Measurements from ENCODE around the gene SPNS1. TPM values are rescaled to one million over a fixed set of nuclear protein-coding genes. Genes with fewer than 3 reads are reported as not detected.

Gene SPNS1
- total RNA-seq, 1 donor from 2014 or later, result 11.6 TPM

- DNase-seq (ENCODE audit: low spot score), result no peak
- H4K20me1 ChIP-seq (ENCODE audit: low read depth), result no peaks in the 10 kb centered on the region
- H3K9me3 Mint-ChIP-seq, result no peaks in the 10 kb centered on the region
- H3K4me3 Mint-ChIP-seq, result no peak overlapping the region
- no peaks in the 10 kb centered on the region for H3K79me2 ChIP-seq (ENCODE audit: low read depth)
- no peaks in the 10 kb centered on the region for H3K36me3 ChIP-seq
- no peaks in the 10 kb centered on the region for H3F3A ChIP-seq (ENCODE audit: low read depth)
- H3K36me3 Mint-ChIP-seq, result peaks cover 8% of the 10 kb centered on the region
- no peaks in the 10 kb centered on the region for H3K9me3 ChIP-seq (ENCODE audit: low read depth)
- no peak overlapping the region for H3K9ac ChIP-seq
- no peak overlapping the region for H3K27ac ChIP-seq
- peaks cover 1% of the 10 kb centered on the region for H3K27me3 Mint-ChIP-seq (ENCODE audit: insufficient read depth, low read depth)
- H3K4me3 ChIP-seq, result no peak overlapping the region
- no peaks in the 10 kb centered on the region for H3K4me1 Mint-ChIP-seq
- TF ChIP-seq EZH2phosphoT487 (IDR thresholded peaks at IDR 0.05) (no peak), CTCF (IDR thresholded peaks at IDR 0.05) (no peak), EZH2 (IDR thresholded peaks at IDR 0.05) (no peak)
- no peak overlapping the region for H3K27ac Mint-ChIP-seq
- no peaks in the 10 kb centered on the region for H3K4me1 ChIP-seq
- H3K27me3 ChIP-seq, result no peaks in the 10 kb centered on the region
- no peak overlapping the region for H2AFZ ChIP-seq (replicated peaks)
- H3K4me2 ChIP-seq, result no peak overlapping the region
Measured at GRCh38 chr16:28983644-28984043, 9.1 kb downstream of the SPNS1 start.

- no peaks in the 10 kb centered on the region for H3K4me1 ChIP-seq
- H3F3A ChIP-seq (ENCODE audit: low read depth), result no peaks in the 10 kb centered on the region
- H3K79me2 ChIP-seq (ENCODE audit: low read depth), result no peaks in the 10 kb centered on the region
- H2AFZ ChIP-seq (replicated peaks), result no peak overlapping the region
- Mint-ChIP-seq H3K4me1 (no peaks in the 10 kb centered on the region), H3K27ac (no peak overlapping the region), H3K4me3 (no peak overlapping the region), H3K36me3 (peaks cover 8% of the 10 kb centered on the region), H3K9me3 (no peaks in the 10 kb centered on the region), H3K27me3 (ENCODE audit: insufficient read depth, low read depth) (peaks cover 2% of the 10 kb centered on the region)
- H4K20me1 ChIP-seq (ENCODE audit: low read depth), result no peaks in the 10 kb centered on the region
- no peak overlapping the region for H3K4me3 ChIP-seq
- H3K27me3 ChIP-seq, result no peaks in the 10 kb centered on the region
- H3K4me2 ChIP-seq, result no peak overlapping the region
- no peak overlapping the region for H3K9ac ChIP-seq
- no peak for DNase-seq (ENCODE audit: low spot score)
- H3K27ac ChIP-seq, result no peak overlapping the region
- no peaks in the 10 kb centered on the region for H3K36me3 ChIP-seq
- H3K9me3 ChIP-seq (ENCODE audit: low read depth), result no peaks in the 10 kb centered on the region
- TF ChIP-seq CTCF (IDR thresholded peaks at IDR 0.05) (no peak), EZH2 (IDR thresholded peaks at IDR 0.05) (no peak), EZH2phosphoT487 (IDR thresholded peaks at IDR 0.05) (no peak)
Measured at GRCh38 chr16:28984091-28984490, 9.5 kb downstream of the SPNS1 start.

GRCh38 chr16:28984619-28985135 is 10.1 kb downstream of the SPNS1 start, which contains the start of gene LAT:
Gene LAT, plus strand, starts transcription at chr16:28985052. Its CDS starts 366 bp downstream, at chr16:28985418.
- no peak within 1 kb of the TSS for H3K27ac Mint-ChIP-seq
- peaks cover 2% of the 10 kb centered on the region for H3K27me3 Mint-ChIP-seq (ENCODE audit: insufficient read depth, low read depth)
- DNase-seq (ENCODE audit: low spot score), result no peak
- Histone ChIP-seq H4K20me1 (ENCODE audit: low read depth) (no peaks in the 10 kb centered on the region), H3K9ac (no peak within 1 kb of the TSS), H3K27me3 (no peaks in the 10 kb centered on the region), H3K27ac (no peak within 1 kb of the TSS), H3K4me2 (no peak within 1 kb of the TSS), H3K4me3 (no peak within 1 kb of the TSS), H2AFZ (replicated peaks) (no peak within 1 kb of the TSS), H3K9me3 (ENCODE audit: low read depth) (no peaks in the 10 kb centered on the region), H3K36me3 (no peaks in the 10 kb centered on the region), H3F3A (ENCODE audit: low read depth) (no peaks in the 10 kb centered on the region), H3K4me1 (no peaks in the 10 kb centered on the region), H3K79me2 (ENCODE audit: low read depth) (no peaks in the 10 kb centered on the region)
- H3K4me3 Mint-ChIP-seq, result no peak within 1 kb of the TSS
- H3K4me1 Mint-ChIP-seq, result no peaks in the 10 kb centered on the region
- H3K36me3 Mint-ChIP-seq, result peaks cover 8% of the 10 kb centered on the region
- no peaks in the 10 kb centered on the region for H3K9me3 Mint-ChIP-seq
- no peak for TF ChIP-seq EZH2 (IDR thresholded peaks at IDR 0.05)
- TF ChIP-seq CTCF (IDR thresholded peaks at IDR 0.05), result no peak
- no peak for TF ChIP-seq EZH2phosphoT487 (IDR thresholded peaks at IDR 0.05)
